ENCODE results near the gene ACOXL. TPM values are rescaled to one million over a fixed set of nuclear protein-coding genes. Genes with fewer than 3 reads are reported as not detected.

Gene ACOXL
- polyA plus RNA-seq, 3 donors: 0.35 TPM; not detected in 2

- no peak overlapping the region for H3K4me3 ChIP-seq (replicated peaks in 1 of 3; ENCODE audit: low read depth in 2 of 3, low read length in 3 of 3)
- no peaks in the 10 kb centered on the region for H4K20me1 ChIP-seq (ENCODE audit: insufficient read depth, low read length)
- Mint-ChIP-seq H3K4me1 (peaks cover 30% of the 10 kb centered on the region), H3K27ac (peak overlapping the region in 3 of 7 donors; percentile 1 to 43 (median 27)), H3K9me3 (peaks cover 9 to 24% (median 14%) of the 10 kb centered on the region in 7 donors), H3K4me3 (no peak overlapping the region), H3K36me3 (peaks cover 0 to 6% of the 10 kb centered on the region in 2 donors), H3K27me3 (ENCODE audit: low read depth in 3 of 3) (peaks cover 0 to 9% (median 0%) of the 10 kb centered on the region in 3 donors)
- intact Hi-C loops (cut with micrococcal nuclease): no loop called here
- no peaks in the 10 kb centered on the region for H3K79me2 ChIP-seq (ENCODE audit: insufficient read depth, low read length)
- DNase-seq: peak; percentile 9 to 34 (median 9)
- TF ChIP-seq, protein P1, sequence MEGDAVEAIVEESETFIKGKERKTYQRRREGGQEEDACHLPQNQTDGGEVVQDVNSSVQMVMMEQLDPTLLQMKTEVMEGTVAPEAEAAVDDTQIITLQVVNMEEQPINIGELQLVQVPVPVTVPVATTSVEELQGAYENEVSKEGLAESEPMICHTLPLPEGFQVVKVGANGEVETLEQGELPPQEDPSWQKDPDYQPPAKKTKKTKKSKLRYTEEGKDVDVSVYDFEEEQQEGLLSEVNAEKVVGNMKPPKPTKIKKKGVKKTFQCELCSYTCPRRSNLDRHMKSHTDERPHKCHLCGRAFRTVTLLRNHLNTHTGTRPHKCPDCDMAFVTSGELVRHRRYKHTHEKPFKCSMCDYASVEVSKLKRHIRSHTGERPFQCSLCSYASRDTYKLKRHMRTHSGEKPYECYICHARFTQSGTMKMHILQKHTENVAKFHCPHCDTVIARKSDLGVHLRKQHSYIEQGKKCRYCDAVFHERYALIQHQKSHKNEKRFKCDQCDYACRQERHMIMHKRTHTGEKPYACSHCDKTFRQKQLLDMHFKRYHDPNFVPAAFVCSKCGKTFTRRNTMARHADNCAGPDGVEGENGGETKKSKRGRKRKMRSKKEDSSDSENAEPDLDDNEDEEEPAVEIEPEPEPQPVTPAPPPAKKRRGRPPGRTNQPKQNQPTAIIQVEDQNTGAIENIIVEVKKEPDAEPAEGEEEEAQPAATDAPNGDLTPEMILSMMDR (IDR thresholded peaks at IDR 0.05): no peak
- H3K27ac ChIP-seq (ENCODE audit: low read depth in 1 of 2, low read length in 2 of 2): no peak overlapping the region
- no peaks in the 10 kb centered on the region for H3K36me3 ChIP-seq (replicated peaks in 1 of 2; ENCODE audit: control insufficient read depth in 1 of 2, insufficient read depth in 2 of 2, low read length in 2 of 2)
- WGBS (ENCODE audit: insufficient coverage): 29% methylated on average over 1 of the region's 4 CpGs
- H2AFZ ChIP-seq (ENCODE audit: insufficient read depth, low read depth, low read length, poor library complexity, severe bottlenecking): no peak overlapping the region
- peaks cover 15 to 35% of the 10 kb centered on the region in 2 donors for H3K4me1 ChIP-seq (ENCODE audit: control insufficient read depth in 1 of 2, insufficient read depth in 2 of 2, low read length in 2 of 2)
- H3K27me3 ChIP-seq (ENCODE audit: control insufficient read depth in 2 of 2, insufficient read depth in 2 of 2, low read length in 2 of 2): no peaks in the 10 kb centered on the region
- H3K9me3 ChIP-seq (replicated peaks in 1 of 2; ENCODE audit: control insufficient read depth in 1 of 2, insufficient read depth in 1 of 2, low read length in 2 of 2): peaks cover 8 to 16% of the 10 kb centered on the region in 2 donors
- H3K9ac ChIP-seq (ENCODE audit: insufficient read depth, low read length, poor library complexity, severe bottlenecking): no peak overlapping the region
- no peak overlapping the region for H3K4me2 ChIP-seq (replicated peaks; ENCODE audit: extremely low read depth, low read length, poor library complexity, severe bottlenecking)
These were observed 245.0 kb downstream of the ACOXL start for GRCh38 chr2:110977403-110977802.

DNA sequence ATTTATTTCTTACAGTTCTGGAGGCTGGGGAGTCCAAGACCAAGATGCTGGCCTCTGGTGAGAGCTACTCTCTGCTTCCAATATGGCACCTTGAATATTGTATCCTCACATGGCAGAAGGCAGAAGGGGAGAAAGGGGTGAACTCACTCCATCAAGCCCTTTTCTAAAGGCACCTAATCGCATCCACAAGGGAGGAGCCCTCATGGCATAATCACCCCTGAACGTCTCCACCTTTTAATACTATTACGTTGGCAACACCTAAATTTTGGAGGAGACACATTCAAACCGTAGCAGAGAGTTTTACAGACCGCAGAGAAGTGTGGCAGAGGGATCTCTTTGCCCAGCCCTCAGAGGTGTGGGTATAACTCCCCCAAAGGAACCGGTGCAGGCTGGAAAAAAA is 245.8 kb downstream of the ACOXL start:
- peak overlapping the region in 2 of 7 donors; percentile 43 to 75 for H3K27ac Mint-ChIP-seq
- H3K27me3 Mint-ChIP-seq (ENCODE audit: low read depth in 3 of 3): peaks cover 0 to 7% (median 3%) of the 10 kb centered on the region in 3 donors
- H3K36me3 ChIP-seq (replicated peaks in 1 of 2; ENCODE audit: control insufficient read depth in 1 of 2, insufficient read depth in 2 of 2, low read length in 2 of 2): no peaks in the 10 kb centered on the region
- TF ChIP-seq, protein P1 (IDR thresholded peaks at IDR 0.05): no peak
- no peak overlapping the region for H2AFZ ChIP-seq (ENCODE audit: insufficient read depth, low read depth, low read length, poor library complexity, severe bottlenecking)
- peaks cover 8 to 10% of the 10 kb centered on the region in 2 donors for H3K9me3 ChIP-seq (replicated peaks in 1 of 2; ENCODE audit: control insufficient read depth in 1 of 2, insufficient read depth in 1 of 2, low read length in 2 of 2)
- H3K4me3 ChIP-seq (replicated peaks in 1 of 3; ENCODE audit: low read depth in 2 of 3, low read length in 3 of 3): no peak overlapping the region
- H3K4me1 Mint-ChIP-seq: peaks cover 36% of the 10 kb centered on the region
- peaks cover 7 to 17% (median 9%) of the 10 kb centered on the region in 7 donors for H3K9me3 Mint-ChIP-seq
- peaks cover 0 to 6% of the 10 kb centered on the region in 2 donors for H3K36me3 Mint-ChIP-seq
- no peak overlapping the region for H3K9ac ChIP-seq (ENCODE audit: insufficient read depth, low read length, poor library complexity, severe bottlenecking)
- no peaks in the 10 kb centered on the region for H4K20me1 ChIP-seq (ENCODE audit: insufficient read depth, low read length)
- intact Hi-C loops (cut with micrococcal nuclease): no loop called here
- H3K4me1 ChIP-seq (ENCODE audit: control insufficient read depth in 1 of 2, insufficient read depth in 2 of 2, low read length in 2 of 2): peaks cover 21 to 42% of the 10 kb centered on the region in 2 donors
- WGBS (ENCODE audit: insufficient coverage): 95% methylated on average over 6 of the region's 6 CpGs
- no peaks in the 10 kb centered on the region for H3K27me3 ChIP-seq (ENCODE audit: control insufficient read depth in 2 of 2, insufficient read depth in 2 of 2, low read length in 2 of 2)
- H3K4me2 ChIP-seq (replicated peaks; ENCODE audit: extremely low read depth, low read length, poor library complexity, severe bottlenecking): no peak overlapping the region
- H3K4me3 Mint-ChIP-seq: no peak overlapping the region
- no peaks in the 10 kb centered on the region for H3K79me2 ChIP-seq (ENCODE audit: insufficient read depth, low read length)
- H3K27ac ChIP-seq (ENCODE audit: low read depth in 1 of 2, low read length in 2 of 2): no peak overlapping the region
- DNase-seq: no peak
